ENCODE data around the gene NTRK3.

GRCh38 chr15:87954793-87955192 is 301.7 kb downstream of the NTRK3 start:
- TF ChIP-seq CTCF (conservative IDR thresholded peaks at IDR 0.05; ENCODE audit: low read length) (no peak), EZH2phosphoT487 (IDR thresholded peaks at IDR 0.05; ENCODE audit: borderline replicate concordance) (no peak)

All from Loucy (cell line).